Measurements from ENCODE around the gene FCHSD2.

The FCHSD2 gene

GRCh38 chr11:72812967-72813739 is 329.0 kb downstream of the FCHSD2 start (continued):
- TF ChIP-seq HIC1 (tag by site-specific recombination; IDR thresholded peaks at IDR 0.05) (peak; percentile 69; the same call in 1 of the 2 replicates), ZNF600 (tag by site-specific recombination; IDR thresholded peaks at IDR 0.05) (peak; percentile 84), PRDM2 (tag by site-specific recombination; IDR thresholded peaks at IDR 0.05; ENCODE audit: borderline replicate concordance) (no peak), ZNF202 (tag by site-specific recombination; IDR thresholded peaks at IDR 0.05; ENCODE audit: borderline replicate concordance) (no peak), ZNF138 (tag by site-specific recombination; IDR thresholded peaks at IDR 0.05; ENCODE audit: borderline replicate concordance) (no peak), ZBTB20 (tag by site-specific recombination; IDR thresholded peaks at IDR 0.05) (peak; percentile 58), ZNF19 (tag by site-specific recombination; IDR thresholded peaks at IDR 0.05; ENCODE audit: low read depth) (no peak), ZNF747 (tag by site-specific recombination; IDR thresholded peaks at IDR 0.05) (no peak), ZFP3 (tag by site-specific recombination; IDR thresholded peaks at IDR 0.05; ENCODE audit: low read depth) (no peak), KLF10 (tag by site-specific recombination; IDR thresholded peaks at IDR 0.05) (no peak), ZNF707 (tag by site-specific recombination; IDR thresholded peaks at IDR 0.05) (no peak), ZNF830 (tag by site-specific recombination; IDR thresholded peaks at IDR 0.05; ENCODE audit: low read depth) (no peak), ZNF473 (tag by site-specific recombination; IDR thresholded peaks at IDR 0.05) (no peak), ZFP41 (tag by site-specific recombination; IDR thresholded peaks at IDR 0.05; ENCODE audit: borderline replicate concordance) (no peak), ZBTB17 (tag by site-specific recombination; IDR thresholded peaks at IDR 0.05) (peak; percentile 77), ZSCAN30 (tag by site-specific recombination; IDR thresholded peaks at IDR 0.05) (0 out of 2 replicates have a peak, but pooled peaks have one; percentile 8), KLF8 (tag by site-specific recombination; IDR thresholded peaks at IDR 0.05) (peak; percentile 59; the same call in 1 of the 2 replicates), ZNF148 (tag by site-specific recombination; IDR thresholded peaks at IDR 0.05; ENCODE audit: borderline replicate concordance) (no peak), TRIM28 (IDR thresholded peaks at IDR 0.05; ENCODE audit: borderline replicate concordance, low read length) (peak; percentile 96; the same call in 1 of the 2 replicates)

All from HEK293 (cell line).